HG03342 (cell line): ENCODE data around the gene IL15RA.
A peak's percentile ranks its signal among the peaks of the same experiment; 100 is the strongest.
"Not testable (repeated sequence)": the region's sequence is repeated elsewhere in the genome, so short reads cannot be mapped to it uniquely, and the experiment has no call there.

Experiments used
- ATAC-seq: cut with Tn5 transposase; IDR thresholded peaks from one replicate; pipeline ENCODE4 v1.9.1; 2021; ENCODE audit warnings: mild to moderate bottlenecking, moderate library complexity; ENCODE audit not compliant: unreplicated experiment

The IL15RA gene

DNA sequence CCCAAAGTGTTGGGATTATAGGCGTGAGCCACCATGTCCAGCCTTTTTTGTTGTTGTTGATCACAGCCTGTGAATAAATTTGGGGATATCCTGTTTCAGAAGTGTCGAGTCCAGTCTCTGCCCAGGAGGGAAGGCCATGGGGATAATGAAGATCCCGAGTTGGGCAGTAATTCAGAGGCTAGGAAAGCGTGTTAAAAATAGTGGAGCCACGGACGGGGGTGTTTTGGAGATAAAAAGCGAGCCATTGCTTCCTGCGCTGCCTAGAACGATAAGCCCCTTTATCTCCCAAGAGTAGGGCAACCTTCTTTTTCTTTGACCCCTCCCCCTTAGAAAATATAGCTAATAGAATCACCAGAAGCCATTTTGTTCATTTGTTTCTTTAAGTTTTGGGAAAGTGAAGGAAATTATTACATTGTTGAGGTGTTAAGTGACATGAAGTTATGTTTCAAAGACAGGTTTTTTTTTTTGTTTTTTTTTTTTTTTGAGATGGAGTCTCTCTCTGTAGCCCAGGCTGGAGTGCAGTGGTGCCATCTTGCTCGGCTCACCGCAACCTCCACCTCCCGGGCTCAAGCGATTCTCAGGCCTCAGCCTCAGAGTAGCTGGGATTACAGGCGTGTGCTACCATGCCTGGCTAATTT, 43.3 kb downstream of the IL15RA start:
- no peak for ATAC-seq

DNA sequence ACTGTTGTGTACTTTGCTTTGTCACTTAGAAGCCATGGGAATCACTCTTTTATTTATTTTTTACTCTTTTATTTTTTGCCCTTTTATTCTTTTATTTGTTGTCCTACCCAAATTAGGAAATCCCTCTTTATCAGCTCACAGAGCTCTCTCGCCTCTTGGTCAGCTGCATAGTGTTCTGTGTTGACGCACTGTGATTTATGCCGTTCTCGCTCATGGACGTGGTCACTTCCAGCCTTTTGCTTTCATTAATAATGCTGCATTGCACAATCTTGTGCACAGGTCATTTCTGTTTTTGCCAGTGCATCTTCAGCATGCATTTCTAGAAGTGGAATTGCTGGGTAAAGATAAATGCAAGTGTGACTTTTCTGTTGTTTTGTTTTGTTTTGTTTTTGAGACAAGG, 45.0 kb downstream of the IL15RA start:
- no peak for ATAC-seq

- no peak for ATAC-seq
Observed at GRCh38 chr10:5930272-5930671, 47.1 kb downstream of the IL15RA start.

GRCh38 chr10:5929442-5929841, 47.9 kb downstream of the IL15RA start:
- ATAC-seq = no peak

- ATAC-seq = no peak
Observed at GRCh38 chr10:5927306-5927705, 50.0 kb downstream of the IL15RA start.

DNA sequence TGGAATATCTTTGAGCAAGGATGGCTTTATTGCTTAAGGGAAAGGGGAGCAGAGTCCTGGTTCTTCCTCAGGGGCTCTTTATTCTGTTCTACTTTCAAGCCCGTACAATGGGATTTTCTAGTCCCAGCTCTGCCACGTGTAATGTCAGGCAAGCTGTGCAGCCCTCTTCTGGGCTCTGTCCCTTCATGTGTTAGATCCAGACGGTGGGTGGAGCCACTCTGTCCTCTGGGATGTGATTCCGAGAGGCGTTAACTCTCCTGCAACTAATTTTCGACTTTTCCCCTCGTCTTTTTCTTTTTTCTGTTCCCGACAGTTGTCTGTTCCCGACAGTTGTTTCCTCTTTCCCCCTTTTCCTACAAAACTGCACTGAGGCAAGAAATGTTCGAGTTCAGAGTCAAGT, 52.5 kb downstream of the IL15RA start:
- ATAC-seq = no peak

GRCh38 chr10:5921746-5922145, 55.6 kb downstream of the IL15RA start:
- no peak for ATAC-seq

DNA sequence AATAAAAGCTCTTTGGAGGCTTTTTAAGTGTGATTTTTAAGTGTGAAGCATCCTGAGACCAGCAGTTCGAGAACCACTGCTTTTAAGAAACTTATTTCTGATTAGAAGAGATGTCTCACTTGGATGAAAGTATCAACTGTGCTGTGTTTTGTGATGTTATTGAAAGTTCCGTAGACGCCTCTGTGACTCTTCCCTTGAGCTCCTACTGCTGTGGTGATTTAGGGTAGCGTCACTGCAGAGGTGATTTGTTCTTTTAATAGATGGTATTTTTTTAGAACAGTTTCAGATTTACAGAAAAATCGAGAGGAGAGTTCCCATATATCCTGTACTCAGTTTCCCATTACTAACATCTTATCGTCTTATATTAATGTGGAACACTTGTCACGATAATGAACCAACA, 57.8 kb downstream of the IL15RA start:
- ATAC-seq = no peak

DNA sequence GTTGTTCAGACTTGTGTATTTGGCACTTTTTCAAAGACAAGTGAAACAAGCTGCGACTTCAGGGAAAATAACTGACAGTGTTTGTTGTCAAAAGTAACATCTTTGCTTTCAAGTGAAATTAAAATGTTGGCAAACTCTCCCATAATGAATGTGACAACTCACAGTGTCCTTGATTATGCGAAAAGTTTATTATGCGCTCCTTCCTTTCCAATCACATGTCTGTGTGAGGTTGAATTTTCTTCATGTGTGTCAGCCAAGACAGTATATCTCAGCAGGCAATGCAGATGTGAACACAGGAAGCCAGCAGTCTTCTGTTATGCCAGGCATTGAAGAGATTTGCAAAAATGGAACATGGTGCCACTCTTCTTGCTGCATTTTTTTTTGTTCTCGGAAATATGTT, 58.6 kb downstream of the IL15RA start:
- no peak for ATAC-seq

DNA sequence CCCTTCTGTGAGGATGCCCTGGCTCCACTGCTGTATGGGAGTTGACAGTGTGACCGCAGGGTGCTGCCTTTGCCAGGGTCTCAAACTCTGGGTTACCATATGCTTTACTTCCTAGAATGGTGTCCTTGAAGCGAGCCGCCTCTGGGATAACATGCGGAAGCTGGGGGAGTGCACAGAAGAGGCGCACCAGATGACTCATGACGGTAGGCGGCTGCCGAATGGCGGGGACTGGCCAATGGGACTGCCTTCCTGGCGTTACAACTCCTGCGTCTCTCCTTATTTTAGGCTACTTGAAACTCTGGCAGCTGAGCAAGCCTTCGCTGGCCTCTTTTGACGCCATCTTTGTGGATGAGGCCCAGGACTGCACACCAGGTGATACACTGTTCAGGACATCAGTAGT, 60.0 kb downstream of the IL15RA start:
- no peak for ATAC-seq

DNA sequence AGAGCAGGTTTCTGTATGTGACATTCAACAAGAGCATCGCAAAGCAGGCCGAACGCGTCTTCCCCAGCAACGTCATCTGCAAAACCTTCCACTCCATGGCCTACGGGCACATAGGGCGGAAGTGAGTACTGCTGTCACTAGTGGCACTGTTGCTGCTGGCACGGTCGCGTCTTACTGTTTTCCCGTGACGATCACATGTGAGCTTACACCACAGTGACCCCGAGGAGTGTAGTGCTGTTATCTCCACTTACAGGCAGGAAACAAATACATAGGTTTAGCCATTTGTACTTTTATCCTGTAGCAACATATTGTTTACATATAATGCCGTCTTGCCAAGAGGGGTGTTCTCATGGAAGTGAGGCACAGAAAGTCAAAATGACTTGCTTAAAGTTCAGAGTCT, 61.9 kb downstream of the IL15RA start:
- ATAC-seq = no peak

- ATAC-seq = no peak
Observed at GRCh38 chr10:5913736-5914135, 63.6 kb downstream of the IL15RA start.

- ATAC-seq = no peak
Observed at GRCh38 chr10:5911670-5912069, 65.7 kb downstream of the IL15RA start.

- ATAC-seq = no peak
Observed at GRCh38 chr10:5910323-5911100, 66.8 kb downstream of the IL15RA start.

- ATAC-seq = not testable (repeated sequence)
Observed at GRCh38 chr10:5908676-5909075, 68.7 kb downstream of the IL15RA start.

- ATAC-seq = no peak
Observed at GRCh38 chr10:5906651-5907050, 70.7 kb downstream of the IL15RA start.

DNA sequence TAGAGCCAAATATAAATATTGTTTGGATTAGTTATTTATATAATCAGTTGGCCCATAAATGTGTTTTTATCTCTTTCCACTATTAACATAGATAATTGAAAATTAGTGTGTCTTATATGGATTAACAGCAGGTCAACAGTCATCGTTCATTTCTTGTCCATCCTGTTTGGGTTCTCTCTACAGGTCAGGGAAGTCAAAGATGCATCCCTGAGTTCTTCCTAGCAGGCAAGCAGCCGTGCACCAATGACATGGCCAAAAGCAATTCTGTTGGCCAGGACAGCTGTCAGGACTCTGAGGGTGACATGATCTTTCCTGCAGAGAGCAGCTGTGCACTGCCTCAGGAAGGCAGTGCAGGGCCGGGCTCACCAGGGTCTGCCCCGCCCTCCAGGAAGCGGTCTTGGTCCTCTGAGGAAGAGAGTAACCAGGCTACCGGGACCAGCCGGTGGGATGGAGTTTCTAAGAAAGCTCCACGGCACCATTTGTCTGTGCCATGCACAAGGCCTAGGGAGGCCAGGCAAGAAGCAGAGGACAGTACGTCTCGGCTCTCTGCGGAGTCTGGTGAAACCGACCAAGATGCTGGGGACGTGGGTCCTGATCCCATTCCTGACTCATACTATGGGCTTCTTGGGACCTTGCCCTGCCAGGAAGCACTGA, 71.4 kb downstream of the IL15RA start:
- no peak for ATAC-seq

GRCh38 chr10:5904227-5904626, 73.1 kb downstream of the IL15RA start:
- ATAC-seq = peak; percentile 93

- ATAC-seq = no peak
Observed at GRCh38 chr10:5903563-5903962, 73.8 kb downstream of the IL15RA start.

DNA sequence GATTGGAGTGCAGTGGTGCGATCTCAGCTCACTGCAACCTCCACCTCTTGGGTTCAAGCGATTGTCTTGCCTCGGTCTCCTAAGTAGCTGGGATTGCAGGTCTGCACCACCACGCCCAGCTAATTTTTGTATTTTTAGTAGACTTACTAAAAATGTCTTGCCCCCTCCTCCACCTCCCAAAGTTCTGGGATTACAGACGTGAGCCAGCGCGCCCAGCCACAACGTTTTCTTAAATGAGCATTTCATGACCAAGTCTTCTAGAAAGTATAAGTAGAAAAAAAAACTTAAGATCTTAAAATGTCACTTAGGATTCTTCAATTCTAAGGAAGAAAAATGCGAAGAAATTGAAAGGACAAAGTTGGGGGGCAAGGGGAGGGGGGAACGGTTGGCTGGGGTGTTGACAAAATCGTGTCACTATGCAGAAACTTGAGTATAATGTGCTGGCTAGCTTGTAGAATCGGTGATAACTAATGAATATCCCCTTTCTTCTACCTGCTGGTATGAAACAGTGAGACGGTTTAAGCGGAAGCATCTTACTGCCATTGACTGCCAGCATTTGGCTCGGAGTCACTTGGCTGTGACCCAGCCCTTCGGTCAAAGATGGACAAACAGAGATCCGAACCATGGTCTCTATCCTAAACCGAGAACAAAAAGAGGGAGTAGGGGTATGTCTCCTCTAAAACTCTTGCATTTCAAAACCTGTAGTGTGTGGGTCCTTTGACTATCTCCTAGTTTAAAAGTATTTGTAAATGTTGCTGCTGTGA, 74.7 kb downstream of the IL15RA start:
- ATAC-seq = no peak
